ENCODE measurements around the gene FAM151A.

DNA sequence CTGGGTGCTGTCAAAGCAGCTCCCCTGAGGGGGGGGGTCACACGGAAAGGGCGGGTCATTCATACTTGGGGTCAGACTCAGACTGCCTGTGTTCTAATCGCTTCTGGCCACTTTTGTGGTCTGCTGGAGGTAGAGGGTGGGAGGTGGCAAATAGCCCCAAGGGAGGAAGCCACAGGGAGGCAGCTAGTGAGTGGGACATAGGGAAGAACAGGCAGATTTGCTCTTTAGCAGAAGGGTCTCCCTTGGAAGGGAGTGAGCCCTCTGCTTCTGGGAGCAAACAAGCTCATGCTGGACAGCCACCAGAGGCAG, 50.8 kb downstream of the FAM151A start:
- TF ChIP-seq, protein P1, sequence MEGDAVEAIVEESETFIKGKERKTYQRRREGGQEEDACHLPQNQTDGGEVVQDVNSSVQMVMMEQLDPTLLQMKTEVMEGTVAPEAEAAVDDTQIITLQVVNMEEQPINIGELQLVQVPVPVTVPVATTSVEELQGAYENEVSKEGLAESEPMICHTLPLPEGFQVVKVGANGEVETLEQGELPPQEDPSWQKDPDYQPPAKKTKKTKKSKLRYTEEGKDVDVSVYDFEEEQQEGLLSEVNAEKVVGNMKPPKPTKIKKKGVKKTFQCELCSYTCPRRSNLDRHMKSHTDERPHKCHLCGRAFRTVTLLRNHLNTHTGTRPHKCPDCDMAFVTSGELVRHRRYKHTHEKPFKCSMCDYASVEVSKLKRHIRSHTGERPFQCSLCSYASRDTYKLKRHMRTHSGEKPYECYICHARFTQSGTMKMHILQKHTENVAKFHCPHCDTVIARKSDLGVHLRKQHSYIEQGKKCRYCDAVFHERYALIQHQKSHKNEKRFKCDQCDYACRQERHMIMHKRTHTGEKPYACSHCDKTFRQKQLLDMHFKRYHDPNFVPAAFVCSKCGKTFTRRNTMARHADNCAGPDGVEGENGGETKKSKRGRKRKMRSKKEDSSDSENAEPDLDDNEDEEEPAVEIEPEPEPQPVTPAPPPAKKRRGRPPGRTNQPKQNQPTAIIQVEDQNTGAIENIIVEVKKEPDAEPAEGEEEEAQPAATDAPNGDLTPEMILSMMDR (IDR thresholded peaks at IDR 0.05): no peak
- no peak for TF ChIP-seq POLR2A (IDR thresholded peaks at IDR 0.05)

Measured in testis (tissue), 2 donors.